ENCODE measurements around the gene SLC29A1. TPM values are rescaled to one million over a fixed set of nuclear protein-coding genes. Genes with fewer than 3 reads are reported as not detected.

SLC29A1 gene
- total RNA-seq, 2 donors from 2014 or later: 17.0 to 19.1 TPM

- H3K4me3 ChIP-seq: no peak overlapping the region
- H3K27ac ChIP-seq: no peak overlapping the region
- H3K36me3 ChIP-seq: no peaks in the 10 kb centered on the region
- no peaks in the 10 kb centered on the region for H3K27me3 ChIP-seq
- no peak for TF ChIP-seq CTCF (IDR thresholded peaks at IDR 0.05)
- H3K9ac ChIP-seq (ENCODE audit: low read depth in 2 of 2, low read length in 2 of 2): peak overlapping the region in 1 of 2 donors; percentile 62
- no peak for DNase-seq
- intact Hi-C loops (cut with DNase I): no loop called here
- no peaks in the 10 kb centered on the region for H3K9me3 ChIP-seq
- peaks cover 7% of the 10 kb centered on the region for H3K4me1 ChIP-seq
Observed at GRCh38 chr6:44224965-44225305, 1.5 kb downstream of the SLC29A1 start.

DNA sequence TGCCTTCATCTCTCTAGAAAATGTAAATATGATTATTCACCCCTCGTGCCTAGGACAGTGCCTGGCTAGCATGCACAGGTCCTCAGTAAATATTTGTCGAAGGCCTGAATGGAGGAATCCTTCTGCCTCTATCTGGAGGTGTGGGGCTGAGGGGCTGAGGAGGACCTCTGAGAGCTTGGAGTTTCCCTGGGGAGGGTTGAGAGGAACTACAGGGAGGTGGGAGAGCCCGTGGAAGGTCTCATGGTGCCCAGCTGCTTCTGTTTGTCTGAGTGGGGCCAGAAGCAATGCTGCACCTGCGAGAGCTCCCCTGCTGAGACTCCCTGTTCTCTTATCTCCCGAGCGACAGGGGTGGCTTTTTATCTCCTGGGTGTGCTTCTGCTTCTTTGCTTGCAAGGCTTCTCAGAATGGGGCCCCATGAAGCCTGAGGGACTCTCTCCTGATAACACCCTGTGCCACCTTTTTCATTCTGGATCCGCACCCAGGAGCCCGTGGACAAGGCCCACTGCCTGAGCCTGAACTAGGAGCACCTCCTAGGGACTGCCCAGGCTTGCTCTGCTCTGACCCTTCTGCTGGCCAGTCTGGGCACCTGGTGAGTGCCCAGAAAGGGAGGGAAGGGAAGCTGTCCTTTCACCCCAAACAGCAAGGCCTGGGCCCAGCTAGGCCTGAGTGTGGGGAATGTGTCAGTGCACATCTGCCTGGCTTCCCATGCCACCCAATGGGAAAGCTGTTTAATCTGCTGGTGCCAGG is 2.4 kb downstream of the SLC29A1 start:
- no peak for DNase-seq
- Histone ChIP-seq H3K4me1 (peaks cover 7% of the 10 kb centered on the region), H3K9ac (ENCODE audit: low read depth in 2 of 2, low read length in 2 of 2) (peak overlapping the region; percentile 19 to 29)

GRCh38 chr6:44226368-44227147 is 3.2 kb downstream of the SLC29A1 start:
- no peaks in the 10 kb centered on the region for H3K27me3 ChIP-seq
- H3K4me1 ChIP-seq: peaks cover 7% of the 10 kb centered on the region
- no peak overlapping the region for H3K9ac ChIP-seq (ENCODE audit: low read depth in 2 of 2, low read length in 2 of 2)
- no peaks in the 10 kb centered on the region for H3K9me3 ChIP-seq
- no peak overlapping the region for H3K27ac ChIP-seq
- no peak for TF ChIP-seq CTCF (IDR thresholded peaks at IDR 0.05)
- no peaks in the 10 kb centered on the region for H3K36me3 ChIP-seq
- no peak overlapping the region for H3K4me3 ChIP-seq
- intact Hi-C loops (cut with DNase I): no loop called here
- no peak for DNase-seq

More for the DNA sequence above, 2.4 kb downstream of the SLC29A1 start:
- no peak overlapping the region for H3K4me3 ChIP-seq
- no peaks in the 10 kb centered on the region for H3K27me3 ChIP-seq
- H3K36me3 ChIP-seq: no peaks in the 10 kb centered on the region
- intact Hi-C loops (cut with DNase I): no loop called here
- no peaks in the 10 kb centered on the region for H3K9me3 ChIP-seq
- no peak for TF ChIP-seq CTCF (IDR thresholded peaks at IDR 0.05)
- H3K27ac ChIP-seq: no peak overlapping the region

DNA sequence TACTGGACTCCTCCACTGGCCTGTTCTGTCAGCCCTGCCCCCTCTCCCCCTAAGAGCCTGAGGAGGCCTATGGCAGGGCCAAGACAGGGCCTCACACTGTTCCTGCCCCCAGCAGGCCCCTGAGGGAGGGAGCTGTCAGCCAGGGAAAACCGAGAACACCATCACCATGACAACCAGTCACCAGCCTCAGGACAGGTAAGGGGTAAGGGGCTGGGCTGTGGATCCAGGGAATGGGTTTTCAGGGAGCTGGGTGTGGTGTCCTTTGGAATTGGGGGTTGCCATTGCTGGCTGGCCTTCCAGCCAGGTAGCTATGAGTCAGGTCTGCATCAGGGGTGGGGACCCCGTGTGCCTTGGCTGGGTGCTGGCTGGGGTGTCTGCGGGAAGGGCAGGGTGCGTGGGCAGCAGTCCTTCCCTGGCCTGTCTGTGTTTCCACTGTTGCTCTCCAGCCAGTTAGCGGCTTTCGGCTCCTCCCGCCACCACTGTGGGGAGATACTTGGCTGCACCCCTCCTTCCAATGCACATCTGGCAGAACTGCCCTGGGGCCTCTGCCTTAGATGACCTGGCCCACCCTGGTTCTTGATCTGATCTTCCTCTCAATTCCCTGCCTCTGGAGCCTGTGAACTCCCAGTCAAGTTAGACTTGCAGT is 3.9 kb downstream of the SLC29A1 start:
- no peaks in the 10 kb centered on the region for H3K27me3 ChIP-seq
- no peak overlapping the region for H3K9ac ChIP-seq (ENCODE audit: low read depth in 2 of 2, low read length in 2 of 2)
- no peak overlapping the region for H3K4me3 ChIP-seq
- H3K36me3 ChIP-seq: no peaks in the 10 kb centered on the region
- peaks cover 3% of the 10 kb centered on the region for H3K4me1 ChIP-seq
- H3K9me3 ChIP-seq: no peaks in the 10 kb centered on the region
- no peak for DNase-seq
- intact Hi-C loops (cut with DNase I): no loop called here
- H3K27ac ChIP-seq: no peak overlapping the region
- TF ChIP-seq CTCF (IDR thresholded peaks at IDR 0.05): no peak

DNA sequence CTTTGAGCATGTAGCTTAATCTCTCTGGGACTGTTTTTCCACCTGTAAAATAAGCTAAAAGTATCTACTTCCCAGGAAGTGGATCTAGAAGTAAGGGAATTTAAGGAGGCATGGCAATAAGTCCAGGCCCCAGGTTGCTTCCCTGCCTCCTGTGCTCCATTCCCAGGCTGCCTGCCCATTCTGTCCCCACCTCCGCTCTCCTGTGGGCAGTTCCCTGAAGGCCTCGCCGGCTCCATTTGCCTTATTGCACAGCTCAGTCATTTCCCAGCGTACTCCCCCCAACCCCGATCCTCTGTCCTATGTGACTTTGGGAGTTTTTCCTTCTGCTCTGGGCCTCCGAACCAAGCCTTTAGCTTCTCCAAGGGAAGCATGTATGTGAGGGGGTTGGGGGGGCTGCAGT is 4.6 kb downstream of the SLC29A1 start:
- Histone ChIP-seq H3K36me3 (no peaks in the 10 kb centered on the region), H3K4me1 (peaks cover 3% of the 10 kb centered on the region), H3K27me3 (no peaks in the 10 kb centered on the region), H3K4me3 (no peak overlapping the region), H3K27ac (no peak overlapping the region), H3K9me3 (no peaks in the 10 kb centered on the region), H3K9ac (ENCODE audit: low read depth in 2 of 2, low read length in 2 of 2) (no peak overlapping the region)
- no peak for TF ChIP-seq CTCF (IDR thresholded peaks at IDR 0.05)
- intact Hi-C loops (cut with DNase I): no loop called here
- no peak for DNase-seq
